ENCODE data around the gene CACNA1C.
"Not testable (repeated sequence)": the region's sequence is repeated elsewhere in the genome, so short reads cannot be mapped to it uniquely, and the experiment has no call there.

CACNA1C gene

DNA sequence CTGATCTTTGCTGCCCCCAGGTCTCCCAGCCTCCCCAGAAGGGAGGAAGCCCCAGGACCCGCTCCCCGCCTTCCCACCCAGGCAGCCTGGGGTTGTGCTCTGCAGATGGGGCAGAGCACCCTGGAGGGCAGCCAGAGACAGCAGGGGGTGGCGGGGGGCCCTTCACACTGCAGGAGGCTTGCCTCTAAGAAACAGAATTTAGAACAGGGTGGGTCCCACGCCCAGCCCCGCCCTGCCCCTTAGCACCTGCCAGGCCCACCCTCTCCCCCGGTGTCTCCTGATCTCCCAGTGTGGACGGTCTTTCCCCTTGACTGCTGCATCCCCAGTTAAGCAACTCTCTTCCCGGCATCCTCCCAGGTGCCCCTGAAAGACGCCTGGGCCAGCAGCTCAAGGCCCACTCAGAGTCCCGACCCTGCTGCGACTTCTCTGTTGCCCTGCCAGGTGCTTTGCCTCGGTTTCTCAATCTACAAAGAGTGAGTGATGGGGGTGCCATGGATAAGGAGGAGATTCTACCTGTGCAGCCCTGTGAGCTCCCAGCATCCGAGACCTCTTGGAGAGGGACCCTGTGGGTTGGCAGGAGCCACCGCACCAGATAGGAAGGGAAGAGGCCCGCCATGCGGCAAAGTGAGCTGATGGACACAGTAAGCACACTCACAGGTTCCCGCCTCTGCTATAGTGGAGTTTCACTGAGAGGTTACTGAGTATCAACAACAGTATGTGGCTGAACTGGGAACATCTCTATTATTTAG, 414.8 kb downstream of the CACNA1C start:
- no peak for DNase-seq

GRCh38 chr12:2475984-2476383, 423.2 kb downstream of the CACNA1C start:
- DNase-seq, result no peak

- no peak for DNase-seq
These were observed 424.4 kb downstream of the CACNA1C start for GRCh38 chr12:2477009-2477766.

GRCh38 chr12:2479851-2480535, 427.2 kb downstream of the CACNA1C start:
- no peak for DNase-seq

GRCh38 chr12:2481346-2481745, 428.6 kb downstream of the CACNA1C start:
- no peak for DNase-seq

GRCh38 chr12:2481951-2482350, 429.2 kb downstream of the CACNA1C start:
- no peak for DNase-seq

DNA sequence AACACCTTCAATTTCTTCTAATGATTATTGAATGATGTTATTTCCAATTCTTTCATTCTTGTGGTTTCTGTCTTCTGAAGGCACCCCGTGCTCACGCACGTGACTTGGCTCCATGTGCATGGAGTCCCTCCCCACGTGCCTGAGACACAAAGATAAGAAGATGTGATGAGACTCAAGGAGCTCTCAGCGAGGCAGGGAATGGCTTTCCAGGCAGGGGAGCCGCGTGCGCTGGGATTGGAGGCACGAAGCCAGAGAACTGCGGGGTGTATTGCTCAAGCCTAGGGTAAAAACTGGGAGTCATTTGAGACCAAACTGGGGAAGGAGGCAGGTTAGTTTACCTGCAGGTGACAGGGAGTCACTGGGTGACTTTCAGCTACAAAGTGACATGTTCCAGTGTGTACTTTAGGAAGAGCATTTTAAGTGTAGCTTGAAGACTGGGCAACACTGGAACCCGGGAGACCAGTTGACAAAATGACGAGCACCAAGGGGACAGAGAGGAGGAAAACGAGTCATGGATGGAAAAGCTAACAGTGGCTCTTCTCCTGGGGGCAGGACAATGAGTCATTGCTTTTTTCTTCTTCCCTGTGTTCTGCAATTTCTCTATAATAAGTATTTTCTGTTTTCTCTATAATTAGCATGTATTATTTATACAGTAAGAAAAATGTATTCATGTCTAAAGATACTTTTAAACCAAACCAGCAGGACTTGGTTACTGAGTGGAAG, 430.3 kb downstream of the CACNA1C start:
- DNase-seq, result no peak

- DNase-seq, result no peak
These were observed 430.9 kb downstream of the CACNA1C start for GRCh38 chr12:2483713-2484112.

- DNase-seq, result no peak
These were observed 431.5 kb downstream of the CACNA1C start for GRCh38 chr12:2484141-2484776.

GRCh38 chr12:2485681-2486080, 432.9 kb downstream of the CACNA1C start:
- DNase-seq, result no peak

DNA sequence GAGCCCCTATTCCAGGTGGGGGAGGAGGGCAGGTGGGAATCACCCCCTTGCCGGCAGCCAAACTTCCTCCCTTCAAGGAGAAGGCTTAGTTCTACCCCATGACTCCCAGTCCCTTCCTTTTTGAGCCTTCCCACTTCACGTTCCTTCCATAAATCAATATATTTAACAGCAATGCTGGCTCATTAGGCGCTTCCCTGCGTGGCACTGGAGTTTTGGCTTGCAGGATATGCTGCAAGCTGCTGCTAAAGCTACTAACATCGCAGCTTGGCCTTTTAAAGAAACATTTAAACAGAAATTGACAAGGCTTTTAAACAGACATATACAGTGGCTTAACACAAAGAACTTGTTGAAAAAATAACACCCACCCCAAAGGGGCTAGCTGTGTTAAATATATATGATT, 434.0 kb downstream of the CACNA1C start:
- no peak for DNase-seq

DNA sequence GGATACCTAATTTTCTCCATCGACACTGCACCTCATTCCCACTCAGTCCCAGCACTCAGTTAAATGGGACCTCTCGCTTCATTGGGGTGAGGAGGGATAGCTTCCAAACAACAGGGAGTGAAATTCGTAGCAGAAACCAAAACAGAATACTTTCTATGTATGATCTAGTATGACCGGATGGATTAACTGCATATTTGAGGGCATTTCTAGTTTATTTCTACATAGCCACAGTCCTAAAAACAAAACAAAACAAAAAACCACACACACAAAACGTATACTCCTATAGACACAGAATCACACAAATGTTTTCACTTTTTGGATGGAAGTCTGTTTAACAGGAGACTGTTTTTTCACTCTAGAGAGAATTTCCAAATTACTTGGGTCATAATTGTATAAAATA, 434.5 kb downstream of the CACNA1C start:
- DNase-seq, result no peak

DNA sequence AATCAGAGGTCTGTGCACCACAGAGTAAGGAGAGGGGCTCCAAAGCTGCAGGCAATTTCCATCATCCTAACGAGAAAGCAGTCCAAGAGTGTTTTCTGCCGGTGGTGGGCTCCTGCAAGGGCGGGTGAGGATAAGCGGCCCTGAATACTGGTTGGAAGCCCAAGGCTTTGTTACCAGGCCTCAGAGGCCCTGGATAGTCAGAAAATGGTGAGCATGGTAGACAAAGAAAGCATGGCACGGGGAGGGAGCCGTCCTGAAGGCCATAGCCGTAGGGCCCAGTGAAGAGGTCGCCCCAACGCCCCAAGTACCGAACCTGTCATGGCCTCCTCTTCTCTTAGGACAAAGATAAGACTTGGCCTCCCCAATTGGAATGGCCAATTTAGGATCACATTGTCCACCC, 435.3 kb downstream of the CACNA1C start:
- no peak for DNase-seq

GRCh38 chr12:2488596-2488995, 435.8 kb downstream of the CACNA1C start:
- DNase-seq, result no peak

DNA sequence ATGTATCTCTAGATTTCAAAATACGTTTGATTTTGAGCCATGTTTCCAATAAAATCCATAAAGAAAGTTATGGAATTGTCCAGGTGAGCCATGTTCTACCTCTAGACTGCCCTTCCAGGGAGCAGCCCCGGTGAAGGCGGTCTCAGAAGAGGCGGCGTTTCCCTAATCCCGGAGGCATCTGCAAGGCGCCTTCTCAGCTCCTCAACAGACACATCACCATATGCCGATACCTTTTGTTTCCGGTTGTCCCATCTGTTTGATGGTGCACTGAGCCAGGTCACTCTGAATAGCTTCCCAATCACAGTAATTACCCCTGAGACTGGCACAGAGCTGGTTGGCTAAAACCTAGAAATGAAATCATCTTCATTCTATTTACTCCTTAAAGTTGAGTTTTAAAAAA, 436.5 kb downstream of the CACNA1C start:
- no peak for DNase-seq

GRCh38 chr12:2490831-2491230, 438.0 kb downstream of the CACNA1C start:
- no peak for DNase-seq

DNA sequence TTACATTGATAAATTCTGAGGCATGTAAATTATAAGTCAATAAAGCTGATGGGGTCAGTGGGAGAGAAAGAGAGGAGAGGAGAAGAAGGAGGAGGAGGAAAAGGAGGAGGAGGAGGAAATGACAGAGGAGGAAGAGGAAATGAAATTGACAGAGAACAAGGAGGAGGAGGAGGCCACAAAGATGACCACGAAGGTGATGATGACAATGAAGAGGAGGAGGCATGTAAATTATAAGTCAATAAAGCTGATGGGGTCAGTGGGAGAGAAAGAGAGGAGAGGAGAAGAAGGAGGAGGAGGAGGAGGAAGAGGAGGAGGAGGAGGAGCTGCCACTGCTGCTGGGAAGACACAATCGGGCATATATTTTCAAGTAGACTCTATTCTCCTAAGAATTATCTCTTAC, 438.6 kb downstream of the CACNA1C start:
- not testable (repeated sequence) for DNase-seq

DNA sequence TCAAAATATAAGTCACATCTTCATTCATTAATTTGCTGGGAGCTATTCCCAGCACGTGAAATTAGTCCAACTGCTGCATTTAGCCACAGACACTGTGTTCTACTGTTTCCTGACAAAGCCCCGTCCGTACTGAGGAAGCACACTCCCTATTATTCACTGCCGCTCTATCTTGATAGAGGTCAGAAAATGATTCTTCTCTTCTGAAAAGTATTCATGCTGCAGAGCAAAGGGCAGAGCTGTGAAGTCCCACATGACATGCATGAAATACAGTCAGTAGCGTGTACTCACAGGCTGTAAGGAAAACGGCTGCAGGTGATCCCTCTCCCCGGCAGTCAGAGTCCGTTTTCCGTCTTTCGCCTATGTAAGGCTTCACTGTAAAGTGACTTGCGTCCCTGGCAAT, 439.4 kb downstream of the CACNA1C start:
- no peak for DNase-seq

DNA sequence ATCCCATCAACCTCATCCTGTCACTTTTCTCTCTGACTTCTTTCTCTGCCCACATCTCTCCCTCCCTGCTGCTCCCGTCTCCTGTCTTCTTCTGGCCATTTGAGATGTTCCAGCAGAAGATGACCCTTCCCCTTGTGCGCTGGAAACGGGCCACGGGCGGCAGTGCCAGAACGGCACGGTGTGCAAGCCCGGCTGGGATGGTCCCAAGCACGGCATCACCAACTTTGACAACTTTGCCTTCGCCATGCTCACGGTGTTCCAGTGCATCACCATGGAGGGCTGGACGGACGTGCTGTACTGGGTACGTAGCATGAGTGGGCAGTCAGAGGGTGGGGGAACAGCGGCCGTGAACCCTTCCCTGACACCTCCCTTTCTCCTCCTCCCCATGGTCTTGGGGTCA, 440.3 kb downstream of the CACNA1C start:
- no peak for DNase-seq

DNA sequence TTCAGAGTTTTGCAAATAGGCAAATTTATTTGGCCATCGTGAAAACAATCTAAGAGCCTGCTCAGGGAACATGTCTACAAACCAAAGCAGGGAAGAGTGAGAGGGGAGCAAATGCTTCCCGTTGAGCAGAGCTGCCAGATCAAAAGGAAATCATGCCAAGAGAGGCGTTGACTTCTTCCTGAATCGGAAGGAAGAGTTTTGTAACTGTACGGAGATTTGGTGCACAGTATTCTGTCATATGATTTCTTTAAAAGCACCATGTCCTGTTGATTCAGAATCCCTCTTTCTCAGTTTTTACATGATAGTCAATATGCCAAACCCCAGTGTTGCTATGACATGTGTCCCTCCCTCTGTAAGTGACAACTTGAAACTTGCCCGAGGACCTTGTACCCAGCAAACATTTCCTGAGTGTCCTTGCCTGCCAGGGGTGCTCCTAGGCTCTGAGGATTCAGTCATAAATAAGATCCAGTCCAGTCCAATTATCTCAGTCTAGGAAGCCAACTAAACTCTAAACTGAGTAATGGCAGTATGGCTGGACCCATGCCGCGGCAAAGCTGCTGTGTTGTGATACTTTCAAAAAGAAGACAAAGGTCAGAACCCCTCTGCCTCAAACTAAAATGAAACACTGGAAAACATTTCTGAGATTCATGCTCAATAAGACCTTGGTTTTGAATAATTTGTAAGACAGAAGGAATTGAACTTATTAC, 441.9 kb downstream of the CACNA1C start:
- DNase-seq, result no peak

DNA sequence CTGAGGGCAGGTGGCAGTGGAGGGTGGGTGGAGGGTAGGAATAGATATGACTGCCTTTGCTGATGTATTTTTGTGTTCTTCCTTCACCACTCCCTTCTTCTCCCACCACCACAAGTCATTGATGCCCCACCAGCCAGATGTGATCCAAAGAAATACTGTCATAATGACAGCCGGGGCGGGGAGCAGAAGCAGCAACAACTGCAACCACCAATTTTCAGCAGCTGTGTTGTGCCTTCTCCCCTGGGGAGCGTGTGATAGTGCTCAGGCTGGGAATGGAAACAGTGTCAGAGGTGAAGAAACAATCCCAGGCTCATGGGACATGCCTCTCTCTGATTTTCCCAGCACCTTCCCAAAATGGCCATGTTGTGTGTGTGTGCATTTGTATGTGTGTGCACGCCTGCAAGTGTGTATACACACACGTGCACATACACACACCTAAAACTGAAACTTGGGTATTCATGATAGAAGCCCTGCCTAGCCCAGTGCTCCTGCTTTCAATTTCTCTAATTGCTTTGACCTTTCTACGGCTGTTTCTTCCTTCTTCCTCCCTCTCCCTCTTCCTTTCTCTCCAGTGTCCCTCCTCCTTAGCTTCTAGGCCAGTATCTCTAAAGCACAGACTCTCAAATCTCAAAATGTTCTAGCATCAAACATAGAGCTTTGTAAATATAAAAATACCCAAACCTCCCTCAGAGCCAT, 442.8 kb downstream of the CACNA1C start:
- no peak for DNase-seq

Data from stimulated activated CD8-positive, alpha-beta memory T cell treated with anti-CD3 and anti-CD28 coated beads, Interleukin-4, amount 100 ng/mL, for 48 hours (primary cell).